HG03097 (cell line): ENCODE measurements around the gene TMEM109.

Experiments used
- ATAC-seq: cut with Tn5 transposase; IDR thresholded peaks from one replicate; pipeline ENCODE4 v1.9.1; 2021; ENCODE audit not compliant: unreplicated experiment, low FRiP score

TMEM109 gene

GRCh38 chr11:60924906-60925853, 11.2 kb downstream of the TMEM109 start:
- ATAC-seq: no peak

- ATAC-seq: no peak
Measured at GRCh38 chr11:60925868-60926267, 11.9 kb downstream of the TMEM109 start.

GRCh38 chr11:60926500-60926899, 12.5 kb downstream of the TMEM109 start:
- no peak for ATAC-seq

- no peak for ATAC-seq
Measured at GRCh38 chr11:60927061-60927592, 13.2 kb downstream of the TMEM109 start.

GRCh38 chr11:60927600-60927999, 13.6 kb downstream of the TMEM109 start:
- no peak for ATAC-seq

GRCh38 chr11:60928563-60929001, 14.6 kb downstream of the TMEM109 start:
- ATAC-seq: no peak

- ATAC-seq: no peak
Measured at GRCh38 chr11:60929764-60930163, 15.8 kb downstream of the TMEM109 start.

GRCh38 chr11:60930394-60930793, 16.4 kb downstream of the TMEM109 start:
- no peak for ATAC-seq

- no peak for ATAC-seq
Measured at GRCh38 chr11:60931917-60932316, 18.0 kb downstream of the TMEM109 start.

GRCh38 chr11:60932605-60933356, 18.8 kb downstream of the TMEM109 start:
- no peak for ATAC-seq

- ATAC-seq: no peak
Measured at GRCh38 chr11:60933416-60934123, 19.6 kb downstream of the TMEM109 start.

GRCh38 chr11:60934124-60934789, 20.3 kb downstream of the TMEM109 start:
- ATAC-seq: no peak

- no peak for ATAC-seq
Measured at GRCh38 chr11:60934790-60935605, 21.0 kb downstream of the TMEM109 start.

- ATAC-seq: no peak
Measured at GRCh38 chr11:60935676-60936442, 21.9 kb downstream of the TMEM109 start.

GRCh38 chr11:60936467-60937143, 22.6 kb downstream of the TMEM109 start:
- ATAC-seq: no peak

- ATAC-seq: no peak
Measured at GRCh38 chr11:60937144-60937527, 23.2 kb downstream of the TMEM109 start.

- ATAC-seq: no peak
Measured at GRCh38 chr11:60937811-60938210, 23.9 kb downstream of the TMEM109 start.

- ATAC-seq: no peak
Measured at GRCh38 chr11:60938500-60938899, 24.5 kb downstream of the TMEM109 start.
